GM12874 (cell line): ENCODE data around the gene SKI.

Source experiments
- CTCF ChIP-seq: IDR thresholded peaks from 2 replicates; pipeline ENCODE4 v1.5.1; 2011; ENCODE audit warnings: low read depth, mild to moderate bottlenecking, control low read depth, low read length, moderate library complexity; ENCODE audit not compliant: insufficient read depth

The SKI gene

GRCh38 chr1:2195785-2196184 lies 32.3 kb upstream of the SKI start:
- no peak for TF ChIP-seq CTCF

GRCh38 chr1:2196901-2197638 lies 31.0 kb upstream of the SKI start:
- no peak for TF ChIP-seq CTCF

- no peak for TF ChIP-seq CTCF
Observed at GRCh38 chr1:2197707-2198165, 30.4 kb upstream of the SKI start.

GRCh38 chr1:2198571-2198970 lies 29.5 kb upstream of the SKI start:
- no peak for TF ChIP-seq CTCF

GRCh38 chr1:2199042-2199810 lies 28.9 kb upstream of the SKI start:
- TF ChIP-seq CTCF: no peak

GRCh38 chr1:2200308-2200943 lies 27.7 kb upstream of the SKI start:
- TF ChIP-seq CTCF: no peak

- no peak for TF ChIP-seq CTCF
Observed at GRCh38 chr1:2201062-2201461, 27.1 kb upstream of the SKI start.
